Astrocyte (in vitro differentiated cells and primary cell): ENCODE results near the gene ZBTB7A.

Experiments
- EZH2 ChIP-seq: IDR thresholded peaks from 2 replicates; pipeline ENCODE4 v1.6.1; 2012; ENCODE audit warnings: mild to moderate bottlenecking, low read length, inconsistent platforms; ENCODE audit not compliant: insufficient read depth
- TF ChIP-seq, protein P1 (sequence below): IDR thresholded peaks from 2 replicates; pipeline ENCODE4 v1.5.1; 2011; ENCODE audit warnings: low read depth, mild to moderate bottlenecking, inconsistent platforms, low read length, moderate library complexity; ENCODE audit not compliant: insufficient read depth

DNA sequence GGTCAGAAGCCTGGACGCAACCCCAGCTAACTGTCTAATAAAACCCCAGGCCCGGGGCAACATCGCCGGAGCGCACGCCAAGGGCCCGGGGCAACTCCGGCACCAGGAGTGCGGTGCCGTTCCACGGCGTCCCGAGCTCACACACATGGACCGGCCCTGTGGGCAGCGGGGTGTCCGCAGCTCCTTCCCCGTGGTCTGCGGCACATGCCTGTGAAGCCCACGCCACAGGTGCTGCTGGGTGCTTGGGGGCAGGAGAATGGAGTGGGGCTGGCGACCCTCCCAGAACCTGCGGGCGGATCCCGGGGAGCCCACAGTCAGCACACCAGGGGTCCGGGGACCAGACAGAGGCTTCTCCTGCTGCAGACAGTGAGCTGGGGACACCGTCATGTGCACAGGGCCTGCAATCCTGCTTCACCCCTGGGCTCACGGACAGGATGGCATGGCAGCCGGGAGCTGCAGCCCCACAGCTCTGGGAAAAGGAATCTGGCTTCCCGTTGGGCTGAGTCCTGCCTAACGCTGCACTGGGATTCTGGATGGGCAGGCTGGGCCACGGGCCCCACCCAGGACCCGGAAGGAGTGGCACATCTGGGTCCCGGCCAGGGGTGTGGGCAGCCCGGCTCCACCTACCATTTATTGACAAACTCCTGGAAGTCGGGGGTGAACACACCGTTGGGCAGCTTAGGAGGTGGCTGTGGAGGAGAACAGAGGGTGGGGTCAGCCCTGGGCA is 28.2 kb upstream of the ZBTB7A start:
- TF ChIP-seq, protein P1, sequence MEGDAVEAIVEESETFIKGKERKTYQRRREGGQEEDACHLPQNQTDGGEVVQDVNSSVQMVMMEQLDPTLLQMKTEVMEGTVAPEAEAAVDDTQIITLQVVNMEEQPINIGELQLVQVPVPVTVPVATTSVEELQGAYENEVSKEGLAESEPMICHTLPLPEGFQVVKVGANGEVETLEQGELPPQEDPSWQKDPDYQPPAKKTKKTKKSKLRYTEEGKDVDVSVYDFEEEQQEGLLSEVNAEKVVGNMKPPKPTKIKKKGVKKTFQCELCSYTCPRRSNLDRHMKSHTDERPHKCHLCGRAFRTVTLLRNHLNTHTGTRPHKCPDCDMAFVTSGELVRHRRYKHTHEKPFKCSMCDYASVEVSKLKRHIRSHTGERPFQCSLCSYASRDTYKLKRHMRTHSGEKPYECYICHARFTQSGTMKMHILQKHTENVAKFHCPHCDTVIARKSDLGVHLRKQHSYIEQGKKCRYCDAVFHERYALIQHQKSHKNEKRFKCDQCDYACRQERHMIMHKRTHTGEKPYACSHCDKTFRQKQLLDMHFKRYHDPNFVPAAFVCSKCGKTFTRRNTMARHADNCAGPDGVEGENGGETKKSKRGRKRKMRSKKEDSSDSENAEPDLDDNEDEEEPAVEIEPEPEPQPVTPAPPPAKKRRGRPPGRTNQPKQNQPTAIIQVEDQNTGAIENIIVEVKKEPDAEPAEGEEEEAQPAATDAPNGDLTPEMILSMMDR = no peak
- TF ChIP-seq EZH2 = no peak
